ENCODE results near the gene TEX10. TPM values are rescaled to one million over a fixed set of nuclear protein-coding genes. Genes with fewer than 3 reads are reported as not detected.

The TEX10 gene
- total RNA-seq = 33.9 TPM

DNA sequence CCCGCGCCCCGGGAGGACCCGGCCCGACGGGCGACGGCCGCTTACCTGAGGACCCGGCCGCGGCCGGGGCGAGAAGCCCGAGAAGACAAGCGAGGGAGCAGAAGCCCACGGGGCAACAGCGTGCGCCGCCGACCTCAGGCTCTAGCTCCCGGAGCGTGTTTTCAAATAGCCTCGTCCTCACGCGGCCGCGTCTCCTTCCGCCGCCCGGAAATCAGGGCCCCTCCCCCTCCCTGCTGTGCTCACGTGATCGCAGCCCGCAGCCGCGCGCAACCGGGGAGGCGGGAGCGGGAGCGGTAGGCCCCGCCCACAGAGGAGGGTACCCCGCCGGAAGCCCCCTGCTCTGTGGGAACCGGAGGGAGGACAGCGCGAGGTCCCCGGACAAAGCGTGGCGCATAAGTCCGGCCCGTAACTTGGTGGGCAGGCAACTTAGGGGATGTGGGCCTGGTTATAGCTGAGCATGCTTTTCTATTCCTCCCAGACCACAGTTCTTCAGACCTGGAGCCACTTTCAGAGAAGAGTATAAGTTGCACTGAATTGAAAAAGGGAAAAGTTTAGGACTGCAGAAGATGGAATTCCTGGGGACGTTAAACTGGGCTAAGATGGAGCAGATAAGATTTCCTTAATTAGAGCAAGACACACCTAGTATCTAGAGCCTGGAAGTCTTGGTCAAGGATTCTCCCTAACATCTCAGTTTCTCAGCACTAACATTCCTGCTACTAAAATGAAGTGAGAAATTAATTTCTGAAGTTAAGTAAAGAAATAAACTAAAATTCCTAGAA, at the start of gene TEX10:
TEX10 (minus strand) TSS at position 216 of the 779 bp plus-strand sequence. CDS start 3,579 bp downstream, outside the sequence.

Other genes with a start within 250 kb of the TEX10 start
- gene MSANTD3, start 74.2 kb upstream of the TEX10 start, total RNA-seq = 15.2 TPM
- gene TMEFF1, start 120.2 kb upstream of the TEX10 start, total RNA-seq = 9.9 TPM
- 38.4 TPM for gene CAVIN4, start 225.1 kb upstream of the TEX10 start, total RNA-seq

All from metanephros (tissue), 1 donor.